GM19043 (cell line): ENCODE data around the gene OCRL.

Source experiments
- ATAC-seq: cut with Tn5 transposase; IDR thresholded peaks from one replicate; pipeline ENCODE4 v1.9.1; 2021; ENCODE audit warnings: low read depth; ENCODE audit not compliant: unreplicated experiment

The OCRL gene

DNA sequence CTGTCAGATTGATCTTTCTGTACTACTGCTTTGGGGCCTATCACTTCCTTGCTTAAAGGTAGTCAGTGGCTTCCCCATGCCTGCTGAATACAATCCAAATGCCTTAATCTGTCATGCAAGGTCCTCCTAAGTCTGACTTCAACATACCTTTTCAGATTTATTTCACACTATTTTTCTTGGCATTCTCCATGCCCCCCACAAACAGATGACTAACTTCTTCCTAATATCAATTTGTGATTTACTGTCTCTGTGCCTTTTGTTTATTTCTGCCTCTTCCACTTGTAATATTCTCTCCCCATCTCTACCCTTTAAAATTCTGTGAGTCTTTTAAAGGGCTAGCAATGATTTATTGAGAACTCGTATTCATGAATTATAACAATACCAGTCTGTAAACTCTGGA lies 41.8 kb downstream of the OCRL start:
- no peak for ATAC-seq

DNA sequence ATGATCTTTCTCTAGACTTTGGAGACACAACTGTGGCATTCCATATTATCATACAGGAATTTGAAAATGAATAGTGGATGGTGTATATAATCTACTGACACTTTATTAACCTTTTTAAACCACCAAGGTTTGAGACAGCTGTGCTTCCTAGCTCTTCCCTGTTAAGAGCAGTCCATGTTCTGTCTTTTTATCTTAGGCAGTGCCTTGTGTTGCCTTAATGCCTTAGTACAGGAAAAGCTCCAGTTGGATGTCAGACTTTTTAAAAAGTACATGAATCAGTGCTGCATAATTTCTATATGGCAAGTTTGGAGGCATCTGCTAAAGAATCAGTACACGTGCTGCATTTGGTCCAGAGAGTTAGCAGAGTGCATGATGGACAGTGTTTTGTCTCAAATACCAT lies 45.1 kb downstream of the OCRL start:
- no peak for ATAC-seq

DNA sequence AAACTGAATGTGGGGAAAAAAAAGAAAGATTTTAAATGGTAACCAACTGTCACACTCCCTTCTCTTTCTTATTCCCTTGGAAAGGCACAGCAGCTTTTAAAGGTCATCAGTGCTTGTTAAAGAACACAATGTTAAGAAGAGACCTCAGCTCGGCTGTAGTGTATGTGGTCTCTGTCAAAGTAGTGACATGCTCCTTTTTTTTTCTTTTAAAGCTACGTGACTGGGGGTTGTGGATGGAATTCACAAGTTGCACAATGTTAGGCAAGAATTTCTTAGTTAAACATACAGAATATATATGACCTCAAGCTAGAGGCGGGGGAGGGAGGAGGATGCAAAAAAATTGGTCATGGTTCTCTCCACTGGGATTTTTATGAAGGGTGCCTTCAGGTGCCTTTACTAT lies 45.6 kb downstream of the OCRL start:
- no peak for ATAC-seq

DNA sequence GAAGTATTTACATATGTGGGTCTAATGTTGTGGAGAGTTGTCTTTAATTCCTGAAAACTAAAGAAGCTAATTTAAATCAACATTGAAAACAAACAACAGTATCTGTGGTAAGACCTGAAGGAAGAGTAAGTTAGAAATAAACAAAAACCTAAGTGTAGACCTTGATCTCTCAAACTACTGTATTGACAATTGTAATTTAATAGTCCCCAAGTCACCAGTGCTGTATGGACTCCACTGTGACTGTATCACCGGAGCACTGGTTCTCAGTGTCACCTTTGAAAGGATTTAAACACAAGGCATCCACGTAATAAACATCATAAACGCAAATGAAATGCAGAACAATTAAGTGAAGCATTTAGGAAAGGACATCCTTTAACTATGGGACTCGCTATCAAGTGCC lies 46.4 kb downstream of the OCRL start:
- ATAC-seq = no peak

DNA sequence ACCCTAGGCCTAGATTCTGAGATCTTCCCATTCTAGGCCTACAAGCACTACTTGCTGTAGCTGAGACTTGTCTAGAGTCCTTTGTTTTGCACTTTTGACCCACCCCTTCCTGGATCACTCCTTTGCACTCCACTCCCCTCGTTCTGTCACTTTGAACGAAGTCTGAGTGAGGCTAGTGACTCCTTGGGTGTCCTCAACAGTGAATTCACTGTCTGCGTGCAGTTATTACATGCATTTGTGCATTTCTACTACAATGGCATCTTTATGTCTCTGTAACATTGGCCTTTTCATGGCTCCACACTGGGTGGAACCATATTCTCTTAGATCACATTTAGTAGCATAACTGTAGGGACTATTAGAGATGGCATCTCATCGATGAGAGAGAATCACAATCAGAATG lies 50.5 kb downstream of the OCRL start:
- ATAC-seq = no peak

DNA sequence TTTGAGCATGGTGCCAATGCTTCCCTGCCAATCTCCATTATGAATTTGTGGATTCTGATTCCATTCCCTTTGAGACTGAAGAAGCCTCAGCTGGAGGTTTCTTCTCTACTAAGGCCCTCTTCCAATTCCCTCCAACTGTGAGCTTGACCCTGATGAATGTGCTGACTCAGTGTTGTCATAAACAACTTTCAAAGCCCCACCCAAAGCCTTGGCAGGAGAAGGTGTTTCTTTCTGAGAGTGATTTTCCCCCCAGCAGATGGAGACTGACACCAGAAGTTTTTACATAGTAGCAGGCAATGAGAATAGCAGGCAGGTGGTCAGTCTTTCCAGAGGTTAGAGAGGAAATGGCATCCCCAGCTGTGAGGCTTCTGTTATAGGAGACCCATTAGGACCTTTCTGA lies 53.1 kb downstream of the OCRL start:
- no peak for ATAC-seq

DNA sequence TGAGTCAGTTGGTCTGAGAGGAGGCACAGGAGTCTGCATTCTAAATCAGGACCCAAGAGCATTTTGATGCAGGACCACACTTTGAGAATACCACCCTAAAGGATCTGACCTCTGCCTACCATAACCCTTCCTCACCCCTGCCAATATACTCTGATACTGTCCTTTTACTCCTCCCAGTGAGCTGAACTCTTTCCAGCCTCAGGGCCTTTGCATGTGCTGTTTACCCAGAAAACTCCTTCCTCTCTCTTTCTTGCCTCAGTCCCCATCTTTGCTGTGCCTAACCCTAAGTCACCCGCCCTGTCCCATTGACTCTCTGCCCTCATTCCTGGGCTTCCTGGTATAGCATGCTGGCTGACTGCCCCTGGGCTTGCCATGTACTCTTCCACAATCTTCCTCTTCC lies 54.7 kb downstream of the OCRL start:
- ATAC-seq = no peak

DNA sequence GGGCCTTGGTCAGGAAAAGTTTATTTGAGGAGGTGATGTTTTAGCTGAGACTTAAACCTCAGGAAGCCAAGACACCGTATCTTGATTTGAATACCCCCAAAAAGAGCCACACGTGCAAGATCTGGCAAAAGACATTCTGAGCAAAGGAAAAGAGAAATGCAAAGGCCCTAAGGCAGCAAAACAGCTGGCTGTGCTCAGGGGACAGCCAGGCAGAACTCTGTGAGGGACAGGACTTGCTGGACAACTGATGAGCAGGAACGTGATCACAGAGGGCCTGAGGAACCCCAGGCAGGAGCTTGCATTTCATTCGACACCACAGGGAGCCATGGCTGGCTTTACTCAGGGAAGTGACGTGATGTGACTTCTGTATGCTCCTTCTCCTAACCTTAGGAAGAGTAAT lies 56.0 kb downstream of the OCRL start:
- no peak for ATAC-seq

DNA sequence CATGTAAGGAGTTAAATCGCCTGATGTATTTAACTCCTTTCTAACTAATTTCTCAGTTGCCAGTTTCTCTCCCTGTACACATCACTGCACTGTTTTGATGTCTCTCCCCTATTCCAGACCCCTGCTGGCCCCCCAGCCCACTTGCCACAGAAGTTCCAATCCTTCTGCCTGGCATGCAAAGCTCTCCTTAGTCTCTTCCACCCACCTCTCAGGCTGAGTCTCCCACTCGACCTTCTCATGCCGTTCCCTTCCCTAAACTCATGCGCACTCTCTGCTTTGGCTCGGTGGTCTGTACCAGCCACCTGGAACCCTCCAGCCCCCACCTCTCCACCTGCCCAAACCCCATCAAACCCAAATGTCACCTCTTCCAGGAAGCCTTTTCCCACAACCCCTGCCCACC lies 57.8 kb downstream of the OCRL start:
- ATAC-seq = no peak

DNA sequence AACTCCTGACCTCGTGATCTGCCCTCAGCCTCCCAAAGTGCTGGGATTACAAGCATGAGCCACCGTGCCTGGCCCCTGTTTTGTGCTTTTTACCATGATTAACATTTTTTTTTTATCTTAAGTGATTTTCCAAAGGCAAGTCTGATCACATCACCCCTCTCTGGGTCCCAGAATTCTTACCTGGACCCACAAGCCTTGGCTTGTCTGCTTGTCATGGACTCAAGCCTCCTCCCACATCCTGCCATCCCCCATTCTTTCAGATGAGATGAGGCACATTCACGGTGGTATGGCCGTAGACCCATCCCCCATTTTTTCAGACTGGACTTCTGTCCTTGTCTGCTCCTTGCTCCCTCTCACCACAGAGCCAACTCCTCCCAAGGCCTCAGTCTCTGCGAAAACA lies 59.4 kb downstream of the OCRL start:
- ATAC-seq = no peak

DNA sequence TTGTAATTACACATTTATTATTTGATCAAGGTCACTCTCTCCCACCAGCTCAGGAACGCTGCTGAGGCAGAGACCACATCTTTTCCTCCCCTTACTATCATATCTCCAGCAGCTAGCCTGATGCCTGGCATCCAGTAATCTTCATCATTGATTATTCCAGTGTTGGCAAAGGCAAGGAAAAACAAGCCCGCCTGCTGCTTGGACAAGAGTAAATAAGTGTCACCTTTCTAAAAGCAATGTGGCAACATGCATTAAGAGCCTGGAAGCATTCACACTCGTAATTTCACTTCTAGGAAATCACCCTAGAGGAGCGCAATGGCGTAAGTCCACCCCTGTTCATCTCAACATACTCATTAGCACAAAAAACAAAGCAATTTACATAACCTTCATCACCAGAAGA lies 59.9 kb downstream of the OCRL start:
- no peak for ATAC-seq

DNA sequence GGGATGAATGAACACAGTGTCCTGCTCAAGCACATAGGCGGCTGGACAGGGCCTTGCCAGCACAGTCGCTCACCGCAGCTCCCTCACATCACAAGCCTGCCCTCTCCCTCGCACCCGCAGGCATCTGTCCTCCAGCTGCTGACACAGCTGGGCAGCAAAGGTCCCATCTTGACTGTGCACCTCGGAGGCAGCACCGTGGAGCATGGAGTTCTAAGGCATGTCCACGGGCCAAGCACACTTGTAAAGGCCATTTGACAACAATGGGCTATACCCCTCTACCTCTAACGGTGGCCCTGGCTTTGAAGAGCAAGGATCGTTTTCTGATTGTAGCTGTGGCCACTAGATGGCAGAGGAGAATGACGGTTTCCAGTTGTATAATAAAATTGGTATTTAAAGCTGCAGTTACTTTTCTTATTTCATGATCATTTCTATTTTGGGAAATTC lies 60.9 kb downstream of the OCRL start:
- no peak for ATAC-seq

DNA sequence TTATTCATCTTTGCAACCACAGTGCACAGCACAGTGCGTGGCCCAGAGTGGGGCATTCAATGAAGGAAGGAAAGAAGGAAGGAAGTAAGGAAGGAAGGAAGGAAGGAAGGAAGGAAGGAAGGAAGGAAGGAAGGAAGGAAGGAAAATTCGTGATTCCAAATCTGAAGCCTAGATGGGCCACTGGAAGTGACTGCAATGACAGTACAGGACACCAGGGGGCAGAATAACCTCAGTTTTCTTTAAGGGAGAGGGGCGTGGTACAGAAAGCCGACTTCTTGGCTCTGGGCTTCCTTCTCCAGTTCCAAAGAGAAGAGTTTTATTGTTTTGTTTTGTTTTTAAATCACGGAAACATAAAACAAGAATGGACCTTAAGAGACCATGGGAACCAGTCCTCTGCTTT lies 66.9 kb downstream of the OCRL start:
- ATAC-seq = no peak

DNA sequence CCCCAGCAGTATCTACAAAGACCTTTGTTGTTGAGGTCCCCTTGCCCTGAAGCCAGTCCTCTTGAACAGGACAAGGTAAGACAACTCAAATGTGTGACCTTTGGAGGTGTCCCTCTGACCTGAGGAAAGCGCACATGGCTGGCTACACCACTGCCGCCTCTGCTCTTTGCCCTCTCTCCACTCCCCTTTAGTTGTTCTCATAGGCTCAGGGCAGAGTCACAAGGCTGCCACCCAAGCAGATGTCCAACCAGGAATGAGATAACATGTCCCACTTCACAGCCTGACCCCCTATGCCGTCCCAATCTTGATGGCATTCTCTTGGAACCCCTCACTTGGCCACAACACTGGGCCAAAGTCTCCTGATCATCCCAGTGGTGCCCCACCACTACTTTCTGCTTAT lies 68.4 kb downstream of the OCRL start:
- ATAC-seq = no peak

DNA sequence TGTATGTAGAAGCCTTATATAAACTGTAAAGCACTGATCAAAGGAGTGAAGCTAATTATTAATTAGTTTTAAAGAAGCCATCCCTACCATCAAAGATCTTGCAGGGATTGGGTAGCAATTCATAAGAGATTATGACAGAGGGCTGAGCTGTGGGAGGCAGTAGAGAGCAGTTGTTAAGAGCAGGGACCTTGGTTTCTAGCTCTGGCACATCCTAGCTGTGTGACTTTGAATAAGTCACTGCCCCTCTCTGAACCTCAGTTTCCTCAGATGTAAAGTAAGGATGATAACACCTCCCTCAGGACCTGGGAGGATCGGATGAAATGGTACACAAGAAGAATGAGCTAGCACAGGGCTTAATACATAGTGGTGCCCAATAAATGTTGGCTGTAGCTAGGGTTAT lies 69.3 kb downstream of the OCRL start:
- ATAC-seq = no peak

DNA sequence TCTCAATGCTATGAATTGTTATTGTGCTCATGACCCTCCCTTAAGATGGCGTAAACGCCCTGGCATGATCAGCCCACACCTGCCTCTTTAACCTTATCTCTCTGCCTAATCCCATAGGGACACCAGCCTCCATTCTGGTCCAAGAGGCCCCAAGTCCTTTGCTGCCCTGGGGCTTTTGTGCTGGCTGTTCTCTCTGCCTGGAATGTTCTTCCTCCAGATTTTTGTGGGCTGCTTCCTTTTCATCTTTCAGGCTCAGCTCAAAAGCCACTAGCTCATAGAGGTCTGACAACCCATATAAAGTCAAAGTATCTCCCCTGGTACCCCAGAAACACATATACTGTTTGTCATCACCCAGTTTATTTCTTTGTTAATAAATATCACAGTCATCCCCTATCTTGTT lies 72.3 kb downstream of the OCRL start:
- ATAC-seq = no peak

DNA sequence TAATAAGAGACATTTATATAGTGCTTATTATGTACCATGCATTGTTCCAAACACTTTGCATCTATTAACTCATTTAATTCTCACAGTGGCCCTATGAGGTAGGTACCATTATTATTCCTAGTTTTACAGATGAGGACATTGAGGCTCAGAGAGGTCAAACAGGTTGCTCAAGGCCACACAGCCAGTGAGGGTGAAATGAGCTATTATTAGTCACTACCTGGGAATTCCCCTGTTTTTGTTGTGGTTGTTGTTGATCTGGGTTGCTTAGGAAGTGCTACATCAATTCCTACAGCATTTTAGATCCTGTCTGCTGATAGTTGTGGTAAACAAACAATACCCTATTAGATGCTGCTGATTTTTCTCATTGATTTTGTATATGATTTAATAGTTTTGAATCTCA lies 73.5 kb downstream of the OCRL start:
- no peak for ATAC-seq

DNA sequence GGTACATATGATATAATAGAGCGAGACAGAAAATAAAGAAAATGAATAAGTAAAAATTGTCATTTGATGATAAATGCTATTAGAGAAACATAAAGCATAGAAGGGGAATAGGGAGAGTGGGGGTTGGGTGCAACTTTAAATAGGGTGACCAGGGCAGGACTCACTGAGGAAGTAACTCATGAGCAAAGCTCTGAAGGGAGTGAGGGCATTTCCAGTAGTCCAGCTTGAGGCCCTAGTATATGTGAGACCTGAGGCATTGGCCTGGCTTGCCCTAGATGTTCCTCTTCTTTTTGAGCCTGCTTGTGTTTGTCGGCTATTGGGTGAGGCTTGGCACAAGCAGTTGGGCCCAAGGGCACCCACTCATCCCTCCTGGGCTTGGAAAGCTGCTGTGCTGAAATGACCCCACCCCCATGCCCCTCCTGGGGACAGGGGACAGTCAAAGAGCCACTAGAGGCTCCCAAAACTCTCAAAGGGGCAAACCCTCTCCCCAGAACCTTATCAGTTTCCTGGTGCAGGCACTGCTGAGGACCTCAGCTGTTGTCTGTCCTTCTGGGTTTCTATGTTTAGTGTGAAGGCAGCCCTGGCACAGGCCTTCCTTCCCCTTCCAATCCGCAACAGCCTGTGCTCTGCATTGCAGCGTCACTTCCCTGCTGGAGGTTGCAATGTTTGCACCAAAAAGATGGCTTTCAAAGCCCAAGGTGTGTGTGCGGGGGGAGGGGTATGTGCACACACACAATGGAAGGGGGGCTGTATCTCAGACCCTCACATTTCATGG lies 74.6 kb downstream of the OCRL start:
- ATAC-seq = no peak

DNA sequence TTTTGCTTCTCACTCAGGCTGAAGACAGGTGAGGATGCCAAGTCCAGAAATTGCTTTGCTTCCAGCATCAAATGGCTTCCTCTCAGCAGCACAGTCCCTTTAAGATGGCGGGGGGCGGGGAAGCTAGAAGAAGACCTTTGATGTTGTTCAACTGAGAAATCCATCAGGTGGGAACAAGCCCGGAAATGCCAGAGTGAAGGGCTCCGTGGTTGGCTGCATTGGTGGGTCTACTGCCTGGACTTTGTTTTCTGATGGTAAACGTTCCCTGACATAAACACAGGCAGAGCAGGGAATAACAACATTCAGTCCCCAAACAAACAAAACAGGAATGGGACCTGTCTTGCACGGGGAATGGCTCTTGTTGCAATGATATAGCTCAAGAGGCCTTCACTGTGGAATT lies 77.4 kb downstream of the OCRL start:
- ATAC-seq = no peak

DNA sequence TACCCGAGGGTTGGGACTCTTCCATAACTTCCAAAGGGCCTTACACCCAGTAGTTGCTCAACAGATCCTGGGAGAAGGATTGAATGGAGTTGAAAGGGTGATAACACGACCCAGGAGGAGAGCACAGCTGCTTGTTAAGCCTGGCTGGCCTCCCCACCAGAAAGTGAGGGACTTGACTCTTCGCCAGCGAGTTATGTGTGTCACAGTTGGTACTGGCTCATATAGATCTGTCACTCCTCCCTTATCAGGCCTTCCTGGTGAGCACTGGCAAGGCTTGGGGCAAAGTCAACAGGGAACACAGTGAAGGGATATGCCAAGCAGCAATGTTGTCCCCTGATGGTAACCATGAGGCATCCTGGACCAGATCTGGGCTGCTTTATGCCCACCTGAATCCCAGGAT lies 78.9 kb downstream of the OCRL start:
- no peak for ATAC-seq

DNA sequence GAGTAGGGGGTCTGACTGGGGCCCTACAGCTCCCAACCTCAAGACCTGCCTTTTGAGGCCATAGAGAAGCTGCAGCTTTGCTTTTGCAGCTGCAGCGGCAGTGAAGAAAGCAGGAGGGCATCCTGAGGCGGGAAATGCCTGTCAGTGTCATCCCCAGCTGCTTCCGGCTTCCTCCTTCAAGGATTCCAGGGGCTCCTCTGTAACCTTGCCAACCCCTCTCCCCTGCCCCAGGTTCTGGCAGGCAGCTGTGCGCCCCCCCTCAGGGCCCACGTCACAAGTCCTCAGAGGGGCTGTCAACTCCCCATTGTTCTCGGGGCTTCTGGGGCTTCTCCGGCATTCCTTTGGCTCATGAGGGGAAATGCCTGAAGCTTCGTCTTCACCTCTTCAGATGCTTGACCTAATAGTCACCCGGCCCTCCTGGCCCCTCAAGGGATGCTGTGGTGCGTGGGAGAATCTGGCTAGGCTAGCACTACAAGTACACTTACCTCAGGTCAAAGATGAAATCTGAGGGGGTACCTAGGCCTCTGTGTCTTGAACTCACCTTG lies 82.8 kb downstream of the OCRL start:
- no peak for ATAC-seq

DNA sequence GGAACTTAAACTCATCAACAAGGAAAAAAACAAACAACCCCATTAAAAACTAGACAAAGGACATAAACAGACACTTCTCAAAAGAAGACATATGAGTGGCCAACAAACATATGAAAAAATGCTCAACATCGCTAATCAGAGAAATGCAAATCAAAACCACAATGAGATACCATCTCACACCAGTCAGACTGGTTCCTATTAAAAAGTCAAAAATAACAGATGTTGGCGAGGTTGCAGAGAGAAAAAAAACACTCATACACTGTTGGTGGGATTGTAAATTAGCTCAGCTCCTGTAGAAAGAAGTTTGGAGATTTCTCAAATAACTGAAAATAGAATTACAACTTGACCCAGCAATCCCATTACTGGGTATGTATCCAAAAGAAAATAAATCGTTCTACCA lies 86.0 kb downstream of the OCRL start:
- no peak for ATAC-seq

DNA sequence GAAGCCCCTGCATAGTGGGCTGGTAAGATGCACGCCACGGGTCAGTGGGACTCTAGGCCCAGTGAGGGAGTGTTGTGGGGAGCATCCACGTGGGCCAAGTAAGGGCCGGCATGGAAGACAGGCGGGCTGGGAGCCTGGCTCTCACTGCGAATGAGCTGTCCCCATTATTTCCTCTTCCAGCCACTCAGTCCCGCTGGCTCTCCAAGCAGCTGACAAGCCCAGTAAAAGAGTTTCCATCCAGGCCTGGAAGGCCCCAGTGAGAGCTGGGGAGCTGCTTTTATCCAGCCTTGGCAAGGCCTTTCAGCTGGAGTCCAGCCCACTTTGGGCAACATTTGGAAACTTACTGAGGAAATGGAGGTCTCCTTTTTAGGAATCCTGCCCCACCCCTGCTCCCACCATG lies 89.8 kb downstream of the OCRL start:
- ATAC-seq = no peak
